Endothelial cell of umbilical vein (primary cell): ENCODE measurements around the gene ZBTB17. TPM values are rescaled to one million over a fixed set of nuclear protein-coding genes. Genes with fewer than 3 reads are reported as not detected.
A peak's percentile ranks its signal among the peaks of the same experiment; 100 is the strongest.

Source experiments
- Bru-seq: library from RNA; stranded (reverse); fragments of 400-500 nt; gene quantifications from one replicate; lab custom pipeline; 2021; lab: Mats Ljungman, UMichigan
- BruChase-seq, 2 experiments: library from RNA; stranded (reverse); fragments of 400-500 nt; gene quantifications; one replicate each; lab custom pipeline; 2021; lab: Mats Ljungman, UMichigan
- BruUV-seq: library from RNA; stranded (reverse); fragments of 400-500 nt; replicated peaks from 2 replicates; lab custom pipeline; 2021; lab: Mats Ljungman, UMichigan
- CTCF ChIA-PET: fragments of 300-600, 350-600 bp; sonication (Branson Sonifier 250); formaldehyde crosslinking; loops from one replicate; lab custom pipeline; 2021; ENCODE audit warnings: antibody characterized with exemption, inconsistent platforms; lab: Charles Lee
- POLR2A ChIA-PET: fragments of 300-600, 350-600 bp; sonication (Branson Sonifier 250); formaldehyde crosslinking; loops from one replicate; lab custom pipeline; 2021; ENCODE audit warnings: antibody characterized with exemption, inconsistent platforms; lab: Charles Lee
- DNase-seq: peaks from one replicate; pipeline ENCODE4 v3.0.0-alpha.2; 2011; ENCODE audit warnings: low read depth, low spot score
- FAIRE-seq: peaks from 2 replicates; lab custom pipeline; 2011; peaks lifted over from hg19 to GRCh38; lab: Jason Lieb, UNC
- H2AFZ ChIP-seq: 2 replicates; pipeline ENCODE4 v1.6.0; 2012; ENCODE audit warnings: low read depth, low read length, control low read depth, inconsistent platforms
- H3K27ac ChIP-seq: 2 replicates; pipeline ENCODE4 v1.5.1; 2011; ENCODE audit warnings: low read depth, mild to moderate bottlenecking, control low read depth, low read length, moderate library complexity; ENCODE audit not compliant: insufficient read depth
- H3K27me3 ChIP-seq, 2 experiments: 2 replicates each; pipeline versions ENCODE4 v1.6.0 to v1.6.1; 2011; ENCODE audit warnings: low read length in 2 of 2, mixed read lengths in 1 of 2; ENCODE audit not compliant: control insufficient read depth in 2 of 2, insufficient read depth in 2 of 2
- H3K36me3 ChIP-seq, 2 experiments: 2 replicates in 1 of 2; 3 replicates in 1 of 2; pipeline ENCODE4 v1.5.1; 2011; ENCODE audit warnings: low read length in 2 of 2, mild to moderate bottlenecking in 1 of 2, moderate library complexity in 1 of 2; ENCODE audit not compliant: control insufficient read depth in 2 of 2, insufficient read depth in 2 of 2; ENCODE audit errors: extremely low read depth in 1 of 2
- H3K4me1 ChIP-seq: 3 replicates; pipeline ENCODE4 v1.5.1; 2011; ENCODE audit warnings: mild to moderate bottlenecking, low read length; ENCODE audit not compliant: control insufficient read depth, insufficient read depth; ENCODE audit errors: extremely low read depth
- H3K4me2 ChIP-seq: 2 replicates; pipeline ENCODE4 v1.6.1; 2011; ENCODE audit warnings: low read length, control low read depth, mixed read lengths; ENCODE audit not compliant: insufficient read depth
- H3K4me3 ChIP-seq, 3 experiments: fragments of 200-600 bp in 1 of 3; sonication (generic), shearing (Covaris generic) in 1 of 3; replicated peaks in 1 of 3; 2 replicates each; pipeline ENCODE4 v1.5.1; 2011 to 2016; ENCODE audit warnings: control low read depth in 3 of 3, low read length in 3 of 3, mild to moderate bottlenecking in 2 of 3, inconsistent platforms in 1 of 3, low read depth in 1 of 3, moderate library complexity in 1 of 3; ENCODE audit not compliant: insufficient read depth in 1 of 3
- H3K79me2 ChIP-seq: 2 replicates; pipeline ENCODE4 v1.6.0; 2012; ENCODE audit warnings: low read length, inconsistent platforms; ENCODE audit not compliant: control insufficient read depth, insufficient read depth
- H3K9ac ChIP-seq: replicated peaks from 2 replicates; pipeline ENCODE3; 2011; ENCODE audit warnings: low read length, control low read depth; ENCODE audit not compliant: insufficient read depth; ENCODE audit errors: extremely low read depth
- H3K9me1 ChIP-seq: replicated peaks from 3 replicates; pipeline ENCODE4 v1.6.0; 2011; ENCODE audit warnings: mild to moderate bottlenecking, low read length; ENCODE audit not compliant: control insufficient read depth, insufficient read depth; ENCODE audit errors: extremely low read depth
- H3K9me3 ChIP-seq: replicated peaks from 2 replicates; pipeline ENCODE4 v1.5.1; 2012; ENCODE audit warnings: low read length, inconsistent platforms; ENCODE audit not compliant: control insufficient read depth, insufficient read depth
- H4K20me1 ChIP-seq: replicated peaks from 2 replicates; pipeline ENCODE3; 2011; ENCODE audit warnings: mild to moderate bottlenecking, low read length; ENCODE audit not compliant: control insufficient read depth, insufficient read depth; ENCODE audit errors: extremely low read depth
- GATA2 ChIP-seq: IDR thresholded peaks from 2 replicates; pipeline ENCODE4 v1.7.0; 2011; ENCODE audit warnings: low read depth, mild to moderate bottlenecking, moderate library complexity, mixed read lengths, low read length; ENCODE audit not compliant: insufficient read length, insufficient read depth
- JUN ChIP-seq: IDR thresholded peaks from 2 replicates; pipeline ENCODE4 v1.6.1; 2011; ENCODE audit warnings: borderline replicate concordance, low read depth; ENCODE audit not compliant: insufficient read length, insufficient read depth
- MYC ChIP-seq: IDR thresholded peaks from one replicate; pipeline ENCODE4 v1.6.1; 2011; ENCODE audit warnings: mild to moderate bottlenecking, low read depth, low read length
- POLR2A ChIP-seq: IDR thresholded peaks from 2 replicates; pipeline ENCODE4 v1.6.1; 2012; ENCODE audit warnings: low read depth, mild to moderate bottlenecking, control low read depth, low read length
- POLR2AphosphoS5 ChIP-seq: IDR thresholded peaks from 2 replicates; pipeline ENCODE4 v1.6.1; 2012; ENCODE audit warnings: low read depth, mild to moderate bottlenecking, control low read depth, low read length, moderate library complexity; ENCODE audit not compliant: insufficient read depth
- dilution Hi-C: fragments of 300-500 bp; cut with MboI; formaldehyde crosslinking; loops from one replicate; pipeline ENCODE4 v1.15.0; 2019; ENCODE audit warnings: low sequenced_read_pairs; ENCODE audit not compliant: extremely low pct_ligation_motif_present
- intact Hi-C: fragments of 100-400 bp; cut with micrococcal nuclease; formaldehyde crosslinking; loops from one replicate; pipeline ENCODE4 v1.10.0; 2022
- long read RNA-seq: library from polyadenylated mRNA; stranded (forward); transcript quantifications from one replicate; pipeline ENCODE4 v2.0.0, GENCODE V29; 2021
- polyA minus RNA-seq, 3 experiments: library from RNA; depleted of rRNA, polyadenylated mRNA; stranded (reverse); fragments of >200 nt; gene quantifications; 1 replicate in 1 of 3; 2 replicates in 2 of 3; pipeline ENCODE4 v1.2.3, GENCODE V29; 2011
- polyA plus RNA-seq, 4 experiments: library from polyadenylated mRNA; depleted of rRNA in 3 of 4; stranded (reverse) in 3 of 4; unstranded in 1 of 4; fragments of >200 nt; gene quantifications; 2 replicates each; pipeline versions ENCODE4 v1.2.1 to v1.2.3, GENCODE V29; 2011 to 2012; ENCODE audit warnings: missing spikeins in 1 of 4
- total RNA-seq: library from RNA; stranded (reverse); gene quantifications from 2 replicates; pipeline ENCODE4 v1.2.3, GENCODE V29; 2021
- TF ChIP-seq, protein P1 (sequence below): IDR thresholded peaks from 2 replicates; pipeline ENCODE4 v1.6.1; 2011; ENCODE audit not compliant: insufficient read depth, insufficient read length

Gene ZBTB17
- total RNA-seq (38.5 and 43.9 TPM in 2 replicates), polyA plus RNA-seq (72.7 and 76.2 TPM in 2 replicates), polyA minus RNA-seq (55.6 and 66.1 TPM in 2 replicates), Bru-seq, nascent RNA (percentile 77 among the genes with signal in this experiment), BruChase-seq, experiment 1, labeled RNA remaining after a 6-hour chase (percentile 71 among the genes with signal in this experiment), BruChase-seq, experiment 2, labeled RNA remaining after a 2-hour chase (percentile 69 among the genes with signal in this experiment)
- 42.3 and 47.8 TPM in 2 replicates for polyA plus RNA-seq (2011; cell fraction: cytosol; rRNA removed)
- polyA plus RNA-seq (2011; cell fraction: nucleus; rRNA removed), result 226 and 245 TPM in 2 replicates
- polyA plus RNA-seq (2012), result 27.1 and 29.9 TPM in 2 replicates
- 16.0 TPM for polyA minus RNA-seq (2011; cell fraction: cytosol; rRNA and poly(A)+ RNA removed)
- polyA minus RNA-seq (2011; cell fraction: nucleus; rRNA and poly(A)+ RNA removed), result 49.6 and 75.2 TPM in 2 replicates
- long read RNA-seq, transcript ZBTB17-202 (16 exons, 2,745 nt), result major isoform, 18 of 33 reads
- long read RNA-seq, partial matches to known transcripts, result 5 of 33 reads
- long read RNA-seq, other reads (novel, unspliced or antisense), result 10 of 33 reads

DNA sequence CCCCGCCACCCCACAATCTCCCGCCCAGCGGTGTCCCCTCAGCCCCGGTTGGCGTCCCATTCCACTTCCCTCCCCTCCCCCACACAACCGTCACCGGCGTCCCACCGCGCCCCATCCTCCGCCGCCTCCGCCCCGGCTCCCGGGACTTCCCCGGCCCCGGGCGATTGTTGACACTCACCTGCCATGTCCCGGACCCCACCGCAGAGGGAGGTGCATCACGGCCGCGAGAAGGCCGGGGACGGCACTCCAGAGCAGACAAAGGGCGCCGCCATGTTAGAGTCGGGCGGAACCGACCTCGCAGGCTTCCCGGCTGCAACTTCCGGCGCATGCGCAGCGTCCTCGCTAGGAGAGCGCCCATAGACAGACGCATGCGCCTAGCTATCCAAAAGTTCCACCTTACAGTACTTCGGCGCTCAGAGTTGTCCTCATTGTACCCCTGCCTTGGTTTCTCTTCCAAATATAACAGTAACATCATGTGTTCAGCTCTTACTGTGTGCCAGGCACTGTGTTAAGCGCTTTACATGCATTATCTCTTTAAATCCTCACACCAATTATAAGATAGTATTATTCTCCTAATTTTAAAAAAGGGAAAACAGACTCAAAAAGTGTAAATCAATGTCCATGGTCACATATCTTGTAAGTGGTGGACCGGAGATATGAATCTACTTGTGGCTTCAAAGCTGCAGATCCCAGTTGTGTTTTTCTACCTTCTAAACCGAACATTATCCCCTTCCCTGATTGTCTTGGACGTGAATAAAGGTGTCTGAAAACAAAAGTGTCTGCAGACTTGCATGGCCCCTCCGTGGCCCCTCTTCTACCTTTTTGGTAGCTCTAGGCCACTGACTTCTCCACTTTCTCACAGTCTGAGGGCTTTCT lies at the start of gene ZBTB17:
Gene ZBTB17, minus strand, starts transcription at position 297 of the 876 bp plus-strand sequence. CDS start 27,606 bp downstream, outside the sequence.
- Histone ChIP-seq H3K36me3 (peaks cover 7 to 10% of the 10 kb centered on the region in 2 experiments), H3K79me2 (peaks cover 40% of the 10 kb centered on the region), H3K4me3 (peak within 1 kb of the TSS; percentile 61 to 92 (median 88)), H3K4me1 (peaks cover 7% of the 10 kb centered on the region), H3K9ac (peak within 1 kb of the TSS; percentile 78), H3K4me2 (peak within 1 kb of the TSS; percentile 80), H3K27ac (peak within 1 kb of the TSS; percentile 57), H4K20me1 (peaks cover 2% of the 10 kb centered on the region), H3K9me1 (no peaks in the 10 kb centered on the region), H3K27me3 (no peaks in the 10 kb centered on the region), H2AFZ (peak within 1 kb of the TSS; percentile 84), H3K9me3 (no peaks in the 10 kb centered on the region)
- dilution Hi-C loops (no loop called here), intact Hi-C loops (loop anchor here (1.0 to 2.0 kb wide), 3 partner anchors 17 to 37 kb away; no protein-coding TSS in a partner anchor)
- POLR2A ChIA-PET, result interaction anchor here (1.3 kb wide), 1 partner anchor 26 kb away, joined by 3 read pairs; no protein-coding TSS in a partner anchor
- FAIRE-seq (peak; percentile 81), DNase-seq (peak; percentile 92)
- BruUV-seq, result no TSS peak
- TF ChIP-seq JUN (no peak), POLR2AphosphoS5 (peak; percentile 67), GATA2 (no peak), MYC (no peak), POLR2A (peak; percentile 54)
- TF ChIP-seq, protein P1, sequence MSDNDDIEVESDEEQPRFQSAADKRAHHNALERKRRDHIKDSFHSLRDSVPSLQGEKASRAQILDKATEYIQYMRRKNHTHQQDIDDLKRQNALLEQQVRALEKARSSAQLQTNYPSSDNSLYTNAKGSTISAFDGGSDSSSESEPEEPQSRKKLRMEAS, result no peak
- CTCF ChIA-PET, result interaction anchor here (0.6 to 2.8 kb wide), 8 partner anchors 18 to 184 kb away, joined by 4 to 18 read pairs (median 4); no protein-coding TSS in a partner anchor
